ENCODE data around the gene P2RY2.

DNA sequence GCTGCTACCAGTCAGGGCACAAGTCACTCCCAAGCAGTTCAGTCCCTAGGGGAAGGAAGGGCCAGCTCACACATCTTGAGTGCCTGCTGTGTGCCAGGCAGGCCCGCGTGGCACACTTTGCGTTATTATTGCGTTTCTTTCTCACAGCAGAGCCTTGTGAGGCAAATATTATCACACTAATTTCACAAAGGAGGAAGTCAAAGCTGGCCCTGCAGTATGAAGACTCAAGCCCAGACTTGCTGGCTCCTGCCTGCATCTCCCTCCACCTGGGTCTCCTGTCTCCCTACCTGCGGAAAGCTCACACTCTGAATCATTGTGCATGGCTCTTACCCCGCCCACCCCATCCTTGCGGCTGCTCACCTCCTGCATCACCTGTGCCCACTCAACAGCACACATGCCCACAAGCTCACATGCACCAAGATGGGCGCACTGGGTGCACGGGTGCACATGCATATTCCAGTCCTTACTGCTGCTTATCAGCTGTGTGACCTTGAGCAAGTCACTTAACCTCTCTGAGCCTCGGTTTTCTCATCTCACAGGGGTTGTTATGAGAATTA, 31.7 kb upstream of the P2RY2 start:
- TF ChIP-seq, protein P1, sequence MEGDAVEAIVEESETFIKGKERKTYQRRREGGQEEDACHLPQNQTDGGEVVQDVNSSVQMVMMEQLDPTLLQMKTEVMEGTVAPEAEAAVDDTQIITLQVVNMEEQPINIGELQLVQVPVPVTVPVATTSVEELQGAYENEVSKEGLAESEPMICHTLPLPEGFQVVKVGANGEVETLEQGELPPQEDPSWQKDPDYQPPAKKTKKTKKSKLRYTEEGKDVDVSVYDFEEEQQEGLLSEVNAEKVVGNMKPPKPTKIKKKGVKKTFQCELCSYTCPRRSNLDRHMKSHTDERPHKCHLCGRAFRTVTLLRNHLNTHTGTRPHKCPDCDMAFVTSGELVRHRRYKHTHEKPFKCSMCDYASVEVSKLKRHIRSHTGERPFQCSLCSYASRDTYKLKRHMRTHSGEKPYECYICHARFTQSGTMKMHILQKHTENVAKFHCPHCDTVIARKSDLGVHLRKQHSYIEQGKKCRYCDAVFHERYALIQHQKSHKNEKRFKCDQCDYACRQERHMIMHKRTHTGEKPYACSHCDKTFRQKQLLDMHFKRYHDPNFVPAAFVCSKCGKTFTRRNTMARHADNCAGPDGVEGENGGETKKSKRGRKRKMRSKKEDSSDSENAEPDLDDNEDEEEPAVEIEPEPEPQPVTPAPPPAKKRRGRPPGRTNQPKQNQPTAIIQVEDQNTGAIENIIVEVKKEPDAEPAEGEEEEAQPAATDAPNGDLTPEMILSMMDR (IDR thresholded peaks at IDR 0.05; ENCODE audit: low read depth, low read length) = no peak
- TF ChIP-seq EZH2phosphoT487 (IDR thresholded peaks at IDR 0.05; ENCODE audit: low read depth) = no peak
